Uterus (tissue), 4 donors: Measurements from ENCODE around the gene KIRREL3. TPM values are rescaled to one million over a fixed set of nuclear protein-coding genes. Genes with fewer than 3 reads are reported as not detected.

Experiments used
- DNase-seq, 2 donors: peaks; one replicate each; pipeline ENCODE4 v3.0.0-alpha.2; 2019 to 2020
- H3K27ac ChIP-seq, 2 donors: fragments of 200-600 bp; sonication (generic); 1 replicate in 1 of 2; 2 replicates in 1 of 2; pipeline ENCODE4 v1.5.1; 2016 to 2018
- H3K27me3 ChIP-seq, 2 donors: fragments of 200-600 bp; sonication (generic); one replicate each; pipeline ENCODE4 v1.5.1; 2018 to 2019; ENCODE audit warnings: control low read depth in 1 of 2
- H3K36me3 ChIP-seq, 2 donors: fragments of 200-600 bp; sonication (generic); one replicate each; pipeline ENCODE4 v1.5.1; 2019; ENCODE audit warnings: control low read depth in 1 of 2
- H3K4me1 ChIP-seq, 2 donors: fragments of 200-600 bp; sonication (generic); one replicate each; pipeline ENCODE4 v1.5.1; 2018 to 2019; ENCODE audit warnings: control low read depth in 1 of 2
- H3K4me3 ChIP-seq, 2 donors: fragments of 200-600 bp; sonication (generic); 1 replicate in 1 of 2; 2 replicates in 1 of 2; pipeline ENCODE4 v1.5.1; 2018 to 2019; ENCODE audit warnings: mild to moderate bottlenecking in 1 of 2
- H3K9me3 ChIP-seq, 2 donors: fragments of 200-600 bp; sonication (generic); one replicate each; pipeline ENCODE4 v1.5.1; 2019; ENCODE audit warnings: control low read depth in 1 of 2
- CTCF ChIP-seq, 4 experiments: fragments of 200-600 bp in 2 of 4; fragments of 450-650 bp in 2 of 4; sonication (generic) in 2 of 4; IDR thresholded peaks; one replicate each; pipeline ENCODE4 v1.5.1; 2016 to 2019; ENCODE audit warnings: antibody characterized with exemption in 4 of 4, mild to moderate bottlenecking in 2 of 4, moderate library complexity in 1 of 4
- POLR2A ChIP-seq, 2 donors: fragments of 450-650 bp; IDR thresholded peaks; one replicate each; pipeline ENCODE4 v1.6.1; 2016; ENCODE audit warnings: antibody characterized with exemption in 2 of 2, mild to moderate bottlenecking in 1 of 2, moderate library complexity in 1 of 2
- intact Hi-C: fragments of 100-400 bp; cut with DNase I; formaldehyde crosslinking; loops from one replicate; pipeline ENCODE4 v1.15.1; 2023; ENCODE audit warnings: low total_unique reads
- total RNA-seq, 4 donors: library from RNA; depleted of rRNA in 3 of 4; stranded (reverse); fragments of >200 nt in 3 of 4; gene quantifications; one replicate each; pipeline versions ENCODE4 v1.1.0 to v1.2.4, GENCODE V29; 2014 to 2023
- donor health status: DM: yes; HTN: yes; CAD: no.

KIRREL3 gene
- total RNA-seq, 4 donors from 2014 or later, result 10.0 TPM; not detected in 3

GRCh38 chr11:126612671-126613070, 387.9 kb downstream of the KIRREL3 start:
- no peaks in the 10 kb centered on the region for H3K4me1 ChIP-seq
- no peak overlapping the region for H3K27ac ChIP-seq
- intact Hi-C loops, result no loop called here
- no peak for TF ChIP-seq CTCF (IDR thresholded peaks at IDR 0.05)
- TF ChIP-seq POLR2A (IDR thresholded peaks at IDR 0.05), result no peak
- no peak for DNase-seq
- H3K36me3 ChIP-seq, result no peaks in the 10 kb centered on the region
- H3K4me3 ChIP-seq, result no peak overlapping the region
- H3K9me3 ChIP-seq, result no peaks in the 10 kb centered on the region
- no peaks in the 10 kb centered on the region for H3K27me3 ChIP-seq

- no peaks in the 10 kb centered on the region for H3K27me3 ChIP-seq
- TF ChIP-seq CTCF (IDR thresholded peaks at IDR 0.05), result no peak
- no peaks in the 10 kb centered on the region for H3K4me1 ChIP-seq
- intact Hi-C loops, result no loop called here
- DNase-seq, result no peak
- H3K4me3 ChIP-seq, result no peak overlapping the region
- no peak overlapping the region for H3K27ac ChIP-seq
- no peaks in the 10 kb centered on the region for H3K9me3 ChIP-seq
- H3K36me3 ChIP-seq, result no peaks in the 10 kb centered on the region
Measured at GRCh38 chr11:126611438-126611837, 389.1 kb downstream of the KIRREL3 start.

- Histone ChIP-seq H3K4me1 (no peaks in the 10 kb centered on the region), H3K36me3 (no peaks in the 10 kb centered on the region), H3K27ac (no peak overlapping the region), H3K4me3 (no peak overlapping the region), H3K27me3 (no peaks in the 10 kb centered on the region), H3K9me3 (no peaks in the 10 kb centered on the region)
- intact Hi-C loops, result no loop called here
- no peak for TF ChIP-seq CTCF (IDR thresholded peaks at IDR 0.05)
- no peak for TF ChIP-seq POLR2A (IDR thresholded peaks at IDR 0.05)
- no peak for DNase-seq
Measured at GRCh38 chr11:126608658-126609057, 391.9 kb downstream of the KIRREL3 start.

GRCh38 chr11:126607776-126608541, 392.6 kb downstream of the KIRREL3 start:
- no peaks in the 10 kb centered on the region for H3K36me3 ChIP-seq
- no peak overlapping the region for H3K27ac ChIP-seq
- H3K4me1 ChIP-seq, result no peaks in the 10 kb centered on the region
- no peak for TF ChIP-seq CTCF (IDR thresholded peaks at IDR 0.05)
- TF ChIP-seq POLR2A (IDR thresholded peaks at IDR 0.05), result no peak
- no peaks in the 10 kb centered on the region for H3K9me3 ChIP-seq
- no peaks in the 10 kb centered on the region for H3K27me3 ChIP-seq
- intact Hi-C loops, result no loop called here
- DNase-seq, result no peak
- no peak overlapping the region for H3K4me3 ChIP-seq

- intact Hi-C loops, result no loop called here
Measured at GRCh38 chr11:126607374-126607773, 393.2 kb downstream of the KIRREL3 start.

More at GRCh38 chr11:126607374-126607773, 393.2 kb downstream of the KIRREL3 start:
- Histone ChIP-seq H3K4me3 (no peak overlapping the region), H3K9me3 (no peaks in the 10 kb centered on the region), H3K4me1 (no peaks in the 10 kb centered on the region), H3K36me3 (no peaks in the 10 kb centered on the region), H3K27me3 (no peaks in the 10 kb centered on the region), H3K27ac (no peak overlapping the region)
- TF ChIP-seq CTCF (IDR thresholded peaks at IDR 0.05) (peak in 2 of 4 experiments; percentile 36 to 45), POLR2A (IDR thresholded peaks at IDR 0.05) (no peak)
- no peak for DNase-seq
